Thyroid gland (tissue), 4 donors: ENCODE data around the gene SCAMP1. TPM values are rescaled to one million over a fixed set of nuclear protein-coding genes. Genes with fewer than 3 reads are reported as not detected.

Source experiments
- DNase-seq, 2 donors: peaks; one replicate each; pipeline ENCODE4 v3.0.0-alpha.2; 2019
- H3K27ac ChIP-seq, 3 donors: fragments of 200-600 bp; sonication (generic); 1 replicate in 2 of 3; 2 replicates in 1 of 3; pipeline ENCODE4 v1.5.1; 2016 to 2019; ENCODE audit warnings: mild to moderate bottlenecking in 1 of 3, moderate library complexity in 1 of 3
- H3K27me3 ChIP-seq: fragments of 200-600 bp; sonication (generic); one replicate; pipeline ENCODE4 v1.5.1; 2019
- H3K36me3 ChIP-seq, 2 donors: fragments of 200-600 bp; sonication (generic); one replicate each; pipeline ENCODE4 v1.5.1; 2016 to 2019
- H3K4me1 ChIP-seq, 2 donors: fragments of 200-600 bp; sonication (generic); one replicate each; pipeline ENCODE4 v1.5.1; 2017 to 2019
- H3K4me3 ChIP-seq, 3 donors: fragments of 200-600 bp; sonication (generic); replicated peaks in 1 of 3; 1 replicate in 2 of 3; 2 replicates in 1 of 3; pipeline ENCODE4 v1.5.1; 2016; ENCODE audit warnings: mild to moderate bottlenecking in 1 of 3
- H3K9me3 ChIP-seq: fragments of 200-600 bp; sonication (generic); one replicate; pipeline ENCODE4 v1.5.1; 2017
- CTCF ChIP-seq, 6 experiments: fragments of 200-600 bp in 3 of 6; fragments of 450-650 bp in 3 of 6; sonication (generic) in 3 of 6; IDR thresholded peaks; one replicate each; pipeline ENCODE4 v1.5.1; 2016 to 2019; ENCODE audit warnings: antibody characterized with exemption in 6 of 6, mild to moderate bottlenecking in 2 of 6, inconsistent platforms in 1 of 6, moderate library complexity in 1 of 6
- POLR2A ChIP-seq, 2 donors: fragments of 450-650 bp; IDR thresholded peaks; one replicate each; pipeline ENCODE4 v1.6.1; 2017; ENCODE audit warnings: antibody characterized with exemption in 2 of 2, mild to moderate bottlenecking in 2 of 2, moderate library complexity in 1 of 2
- WGBS, 2 donors: methylation state at CpG; one replicate each; pipeline ENCODE4 v1.1.5; 2017; 5-methylcytosine and 5-hydroxymethylcytosine counted together
- intact Hi-C: fragments of 100-400 bp; cut with DNase I; formaldehyde crosslinking; loops from one replicate; pipeline ENCODE4 v1.15.1; 2023
- total RNA-seq, 4 donors: library from RNA; depleted of rRNA; stranded (reverse); fragments of >200 nt; gene quantifications; one replicate each; pipeline ENCODE4 v1.2.3, GENCODE V29; 2016

SCAMP1 gene
- total RNA-seq, 4 donors from 2014 or later: 45.0 to 56.1 (median 49.9) TPM

GRCh38 chr5:78335976-78336375 is 24.4 kb upstream of the SCAMP1 start:
- intact Hi-C loops: no loop called here
- WGBS, 2 donors: 84 to 90% methylated on average over 2 of the region's 2 CpGs
- peaks cover 4 to 5% of the 10 kb centered on the region in 2 donors for H3K4me1 ChIP-seq
- H3K9me3 ChIP-seq: no peaks in the 10 kb centered on the region
- no peaks in the 10 kb centered on the region for H3K27me3 ChIP-seq
- H3K36me3 ChIP-seq: no peaks in the 10 kb centered on the region
- H3K4me3 ChIP-seq: no peak overlapping the region
- no peak for TF ChIP-seq POLR2A (IDR thresholded peaks at IDR 0.05)
- TF ChIP-seq CTCF (IDR thresholded peaks at IDR 0.05): no peak
- H3K27ac ChIP-seq: no peak overlapping the region
- DNase-seq: no peak

GRCh38 chr5:78336698-78337097 is 23.7 kb upstream of the SCAMP1 start:
- Histone ChIP-seq H3K4me1 (peaks cover 4 to 5% of the 10 kb centered on the region in 2 donors), H3K9me3 (no peaks in the 10 kb centered on the region), H3K27me3 (no peaks in the 10 kb centered on the region), H3K27ac (no peak overlapping the region), H3K4me3 (no peak overlapping the region), H3K36me3 (no peaks in the 10 kb centered on the region)
- TF ChIP-seq CTCF (IDR thresholded peaks at IDR 0.05) (no peak), POLR2A (IDR thresholded peaks at IDR 0.05) (no peak)
- no peak for DNase-seq
- WGBS, 2 donors: 89 to 95% methylated on average over 2 of the region's 2 CpGs
- intact Hi-C loops: no loop called here

- Histone ChIP-seq H3K36me3 (no peaks in the 10 kb centered on the region), H3K4me1 (peaks cover 4 to 5% of the 10 kb centered on the region in 2 donors), H3K9me3 (no peaks in the 10 kb centered on the region), H3K27me3 (no peaks in the 10 kb centered on the region), H3K27ac (no peak overlapping the region), H3K4me3 (no peak overlapping the region)
- DNase-seq: peak; percentile 76
- TF ChIP-seq POLR2A (IDR thresholded peaks at IDR 0.05) (no peak), CTCF (IDR thresholded peaks at IDR 0.05) (no peak)
- 38 to 39% methylated on average over 5 of the region's 5 CpGs for WGBS, 2 donors
- intact Hi-C loops: no loop called here
These were observed 20.6 kb upstream of the SCAMP1 start for GRCh38 chr5:78339617-78340436.

GRCh38 chr5:78341440-78341839 is 19.0 kb upstream of the SCAMP1 start:
- intact Hi-C loops: no loop called here
- WGBS, 2 donors: 79 to 81% methylated on average over 3 of the region's 3 CpGs

More at GRCh38 chr5:78341440-78341839, 19.0 kb upstream of the SCAMP1 start:
- Histone ChIP-seq H3K27me3 (no peaks in the 10 kb centered on the region), H3K27ac (no peak overlapping the region), H3K4me1 (peaks cover 4 to 5% of the 10 kb centered on the region in 2 donors), H3K4me3 (no peak overlapping the region), H3K36me3 (no peaks in the 10 kb centered on the region), H3K9me3 (no peaks in the 10 kb centered on the region)
- DNase-seq: no peak
- no peak for TF ChIP-seq CTCF (IDR thresholded peaks at IDR 0.05)
- no peak for TF ChIP-seq POLR2A (IDR thresholded peaks at IDR 0.05)
